Endothelial cell (in vitro differentiated cells): Measurements from ENCODE around the gene MAPKAPK5. TPM values are rescaled to one million over a fixed set of nuclear protein-coding genes. Genes with fewer than 3 reads are reported as not detected.
"Not testable (repeated sequence)": the region's sequence is repeated elsewhere in the genome, so short reads cannot be mapped to it uniquely, and the experiment has no call there.

Source experiments
- DNase-seq: peaks from one replicate; pipeline ENCODE4 v3.0.0; 2021; ENCODE audit warnings: low spot score
- H3K27ac Mint-ChIP-seq: one replicate; pipeline ENCODE4 v1.8.0; 2021; ENCODE audit warnings: mixed read lengths, inconsistent platforms; ENCODE audit not compliant: unreplicated experiment
- H3K27me3 Mint-ChIP-seq: one replicate; pipeline ENCODE4 v1.8.0; 2021; ENCODE audit warnings: mild to moderate bottlenecking, moderate library complexity, mixed read lengths, inconsistent platforms; ENCODE audit not compliant: unreplicated experiment
- H3K36me3 Mint-ChIP-seq: one replicate; pipeline ENCODE4 v1.8.0; 2021; ENCODE audit warnings: mild to moderate bottlenecking, low read depth, mixed read lengths, inconsistent platforms; ENCODE audit not compliant: unreplicated experiment
- H3K4me1 Mint-ChIP-seq: one replicate; pipeline ENCODE4 v1.8.0; 2021; ENCODE audit warnings: mild to moderate bottlenecking, mixed read lengths, inconsistent platforms; ENCODE audit not compliant: unreplicated experiment
- H3K4me3 Mint-ChIP-seq: one replicate; pipeline ENCODE4 v1.8.0; 2021; ENCODE audit warnings: mild to moderate bottlenecking, mixed read lengths, inconsistent platforms; ENCODE audit not compliant: unreplicated experiment
- H3K9me3 Mint-ChIP-seq: one replicate; pipeline ENCODE4 v1.8.0; 2021; ENCODE audit warnings: mixed read lengths, inconsistent platforms; ENCODE audit not compliant: unreplicated experiment
- CTCF ChIP-seq: fragments of 200-600 bp; sonication (generic); IDR thresholded peaks from one replicate; pipeline ENCODE4 v1.5.0; 2021; ENCODE audit warnings: antibody characterized with exemption; ENCODE audit not compliant: unreplicated experiment
- total RNA-seq: library from RNA; stranded (reverse); fragmentation: NEBNext Ultra II Directional; extraction: Animal tissue kit (Norgen Biotek cat#: 25700); gene quantifications from one replicate; pipeline ENCODE4 v1.2.1, GENCODE V29; 2021; ENCODE audit not compliant: unreplicated experiment

The MAPKAPK5 gene
- total RNA-seq, 1 donor from 2014 or later, result 48.8 TPM

- H3K27ac Mint-ChIP-seq, result no peak overlapping the region
- H3K4me3 Mint-ChIP-seq, result no peak overlapping the region
- no peaks in the 10 kb centered on the region for H3K9me3 Mint-ChIP-seq
- no peak for TF ChIP-seq CTCF
- peaks cover 10% of the 10 kb centered on the region for H3K4me1 Mint-ChIP-seq
- no peaks in the 10 kb centered on the region for H3K27me3 Mint-ChIP-seq
- H3K36me3 Mint-ChIP-seq, result no peaks in the 10 kb centered on the region
- DNase-seq, result no peak
Measured at GRCh38 chr12:111818340-111818739, 23.7 kb upstream of the MAPKAPK5 start.

- Mint-ChIP-seq H3K27me3 (no peaks in the 10 kb centered on the region), H3K9me3 (no peaks in the 10 kb centered on the region), H3K36me3 (no peaks in the 10 kb centered on the region), H3K4me3 (no peak overlapping the region), H3K27ac (no peak overlapping the region), H3K4me1 (peaks cover 9% of the 10 kb centered on the region)
- no peak for DNase-seq
- TF ChIP-seq CTCF, result no peak
Measured at GRCh38 chr12:111819191-111820158, 22.6 kb upstream of the MAPKAPK5 start.

- not testable (repeated sequence) for H3K27ac Mint-ChIP-seq, H3K4me1 Mint-ChIP-seq, DNase-seq, H3K9me3 Mint-ChIP-seq, H3K4me3 Mint-ChIP-seq, H3K36me3 Mint-ChIP-seq, H3K27me3 Mint-ChIP-seq
Measured at GRCh38 chr12:111820828-111821227, 21.2 kb upstream of the MAPKAPK5 start.

GRCh38 chr12:111822886-111823285 is 19.1 kb upstream of the MAPKAPK5 start:
- TF ChIP-seq CTCF, result no peak
- H3K4me1 Mint-ChIP-seq, result peaks cover 9% of the 10 kb centered on the region

GRCh38 chr12:111823891-111824290 is 18.1 kb upstream of the MAPKAPK5 start:
- no peak overlapping the region for H3K4me3 Mint-ChIP-seq
- no peak for DNase-seq
- no peak for TF ChIP-seq CTCF
- no peak overlapping the region for H3K27ac Mint-ChIP-seq
- H3K4me1 Mint-ChIP-seq, result peaks cover 9% of the 10 kb centered on the region
- no peaks in the 10 kb centered on the region for H3K36me3 Mint-ChIP-seq
- no peaks in the 10 kb centered on the region for H3K9me3 Mint-ChIP-seq
- H3K27me3 Mint-ChIP-seq, result no peaks in the 10 kb centered on the region

More at GRCh38 chr12:111822886-111823285, 19.1 kb upstream of the MAPKAPK5 start:
- Mint-ChIP-seq H3K9me3 (no peaks in the 10 kb centered on the region), H3K27me3 (no peaks in the 10 kb centered on the region), H3K27ac (no peak overlapping the region), H3K4me3 (no peak overlapping the region), H3K36me3 (no peaks in the 10 kb centered on the region)
- DNase-seq, result no peak
